Non-pigmented ciliary epithelial cell (primary cell): ENCODE results near the gene TOMM34.

ENCODE experiments used
- DNase-seq: peaks from one replicate; pipeline ENCODE4 v3.0.0-alpha.2; 2010; ENCODE audit warnings: low read depth

Gene TOMM34

DNA sequence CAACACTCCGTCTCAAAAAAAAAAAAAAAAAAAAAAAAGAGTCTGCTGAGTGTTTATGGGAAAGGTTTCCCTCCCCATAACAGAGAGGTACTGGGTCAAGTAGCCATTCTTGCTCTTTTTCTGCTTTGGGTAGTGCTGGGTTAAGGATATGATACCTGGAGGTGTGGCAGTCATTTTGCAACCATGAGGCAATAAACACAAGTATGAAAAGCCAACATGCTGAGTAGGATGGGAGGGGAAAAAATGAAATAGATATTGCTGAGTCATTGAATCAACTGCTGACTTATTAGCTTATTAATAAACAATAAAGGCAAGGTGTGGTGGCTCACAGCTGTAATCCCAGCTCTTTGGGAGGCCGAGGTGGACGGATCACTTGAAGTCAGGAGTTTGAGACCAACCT is 2.3 kb upstream of the TOMM34 start:
- DNase-seq, result no peak

DNA sequence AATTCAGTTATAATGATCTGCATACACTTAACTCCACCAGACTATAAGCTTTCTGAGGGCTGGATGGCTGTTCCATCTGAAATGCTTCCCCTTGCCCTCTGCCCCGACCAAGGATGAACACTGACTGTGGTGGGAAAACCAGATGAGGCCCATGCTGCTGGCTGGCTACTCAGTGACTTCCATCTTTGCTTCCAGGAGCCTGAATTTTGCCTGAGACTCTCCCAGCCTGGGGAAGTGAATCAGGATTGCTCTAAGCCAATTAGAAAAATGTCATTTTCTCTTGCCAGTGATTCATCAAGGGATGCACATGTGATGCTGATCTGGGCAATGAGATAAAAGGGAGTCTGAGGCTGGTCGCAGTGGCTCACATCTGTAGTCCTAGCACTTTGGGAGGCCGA is 1.7 kb upstream of the TOMM34 start:
- no peak for DNase-seq

DNA sequence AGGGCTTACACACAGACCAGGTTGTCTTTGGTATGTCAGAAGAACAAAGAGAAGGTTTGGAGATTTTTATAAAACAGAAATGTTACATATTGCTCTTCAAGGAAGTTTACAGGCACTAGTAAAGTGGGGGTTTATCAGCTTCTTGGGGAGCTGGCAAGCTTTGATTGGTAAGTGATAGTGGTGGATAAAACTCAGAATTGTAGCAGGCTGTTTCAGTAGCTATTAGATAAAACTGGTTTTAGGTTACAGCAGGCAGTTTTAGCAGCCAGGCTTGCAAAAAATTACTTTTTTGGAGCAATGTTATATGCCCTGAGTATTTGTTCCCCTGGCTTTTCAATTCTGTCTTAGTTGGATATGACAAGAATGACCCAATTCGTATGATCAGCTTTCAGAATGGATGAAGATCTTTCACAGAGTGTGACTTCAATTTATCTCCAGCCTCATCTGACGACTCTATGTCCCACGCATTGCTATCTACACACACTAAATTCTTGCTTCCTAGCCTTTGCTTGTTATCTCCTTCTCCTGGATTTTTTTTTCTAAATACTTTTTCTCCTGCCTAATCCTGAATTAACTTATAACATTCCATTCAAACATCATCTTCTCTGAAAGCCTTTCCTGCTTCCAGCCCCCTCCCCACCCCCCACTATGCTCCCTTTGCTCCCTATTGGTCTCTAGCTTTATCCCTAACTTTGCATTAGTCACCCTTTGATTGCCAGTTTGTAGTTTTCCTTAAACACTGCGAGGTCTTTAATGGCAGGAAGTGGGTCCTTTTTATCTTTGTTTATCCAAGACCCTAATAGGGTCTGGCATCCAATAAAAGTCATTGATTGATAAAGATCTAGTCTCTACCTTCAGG is 1.0 kb upstream of the TOMM34 start:
- no peak for DNase-seq

DNA sequence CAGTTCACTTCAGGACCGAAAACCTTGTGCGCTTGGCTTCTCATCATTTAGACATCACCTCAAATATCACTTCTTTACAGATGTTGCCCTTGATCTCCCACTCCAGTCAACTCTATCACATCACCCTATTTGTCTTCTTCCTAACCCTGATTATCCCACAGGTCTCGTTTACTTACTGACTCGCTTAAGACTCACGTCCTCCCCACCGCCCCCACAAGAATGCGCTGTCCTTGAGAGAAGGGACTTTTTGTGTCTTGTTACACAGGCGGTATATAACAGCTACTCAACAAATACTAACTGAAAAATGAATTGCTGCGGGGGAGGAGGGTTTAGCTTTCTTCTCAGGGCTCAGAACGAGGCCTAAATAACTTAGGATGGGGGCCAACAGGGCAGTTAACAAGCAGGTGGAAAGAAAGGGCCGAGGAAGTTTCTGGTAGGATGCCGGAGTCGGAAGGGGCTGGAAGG is 527 bp downstream of the TOMM34 start:
- DNase-seq, result no peak

DNA sequence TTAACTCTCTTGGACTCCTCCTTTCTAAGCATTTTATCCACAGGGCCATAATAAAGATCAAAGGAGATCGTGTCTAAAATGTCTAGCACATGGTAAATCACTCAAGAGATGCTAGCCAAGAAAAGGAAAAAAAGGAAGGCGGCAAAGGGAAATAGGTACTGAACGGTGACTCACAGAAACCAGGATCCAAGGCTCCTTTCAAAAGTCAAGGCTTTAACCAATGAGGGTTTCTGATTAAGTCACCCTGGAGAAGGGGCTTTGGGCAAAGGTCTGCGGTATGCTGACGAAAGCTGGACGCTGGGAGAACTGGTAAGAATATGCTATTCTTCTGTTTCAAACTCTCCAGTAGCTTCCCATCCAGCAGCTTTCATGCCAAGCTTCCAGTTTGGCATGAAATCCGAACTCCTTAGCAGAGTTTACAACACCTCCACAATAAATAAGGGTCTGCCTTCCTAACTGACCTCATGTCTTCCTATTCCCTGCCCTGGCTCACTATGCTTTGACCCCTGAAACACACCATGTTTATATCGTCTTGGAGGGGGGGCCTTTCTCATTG is 1.0 kb downstream of the TOMM34 start:
- DNase-seq, result no peak

DNA sequence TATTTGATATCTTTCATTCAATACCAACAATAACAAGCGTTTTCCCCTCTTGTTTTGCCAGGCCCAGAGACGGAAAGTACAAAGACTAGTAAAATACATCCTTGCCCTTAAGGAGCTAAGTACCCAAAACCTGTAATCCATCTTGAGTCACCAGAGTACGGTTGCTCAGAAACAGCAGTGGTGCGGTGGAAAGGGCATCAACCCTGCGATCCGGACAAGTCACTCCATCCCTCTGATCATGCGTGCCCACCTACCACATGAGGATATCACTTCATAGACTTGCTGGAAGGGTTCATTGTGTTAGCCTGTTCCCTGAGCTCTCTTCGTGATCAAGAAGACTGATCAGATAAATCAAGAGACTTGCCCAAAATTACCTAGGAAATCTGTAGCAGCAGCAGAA is 1.9 kb downstream of the TOMM34 start:
- DNase-seq, result no peak

DNA sequence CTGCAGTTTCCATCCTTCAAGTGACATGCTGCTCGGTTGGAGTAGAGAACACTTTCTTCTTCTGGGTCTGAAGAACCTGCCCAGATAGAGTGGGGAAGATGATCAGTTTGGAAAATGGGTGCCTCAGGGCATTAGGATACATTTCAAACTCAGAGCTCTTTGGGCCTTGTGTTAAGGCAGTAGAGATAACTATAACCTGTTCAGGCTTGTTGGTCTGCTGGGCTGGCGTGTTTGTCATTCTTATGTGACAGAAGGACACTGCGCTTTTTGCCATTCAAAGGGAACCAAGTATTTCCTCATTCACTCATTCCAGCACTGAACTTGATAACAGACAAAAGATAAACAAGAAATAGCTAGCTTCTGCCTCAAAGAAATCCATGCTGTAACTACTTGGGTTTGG is 3.8 kb downstream of the TOMM34 start:
- no peak for DNase-seq

DNA sequence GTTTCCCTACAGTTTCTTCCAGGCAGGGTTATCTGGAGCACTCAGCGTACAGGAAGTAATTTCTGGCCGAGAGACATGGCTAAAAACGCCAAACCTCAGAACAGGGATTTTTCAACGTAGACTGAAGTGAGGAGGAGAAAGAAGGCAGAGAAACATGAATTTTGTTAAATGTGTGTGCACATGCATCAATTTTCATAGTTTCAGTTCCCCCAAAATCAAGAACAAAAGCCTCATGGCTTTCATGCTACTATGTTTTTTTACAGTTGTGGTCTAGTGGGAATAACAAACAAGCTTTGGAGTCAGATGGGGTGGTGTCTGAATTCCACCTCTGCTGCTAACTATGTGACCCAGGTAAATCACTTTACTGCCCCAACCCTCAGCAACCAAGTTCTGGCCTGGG is 4.9 kb downstream of the TOMM34 start:
- no peak for DNase-seq

DNA sequence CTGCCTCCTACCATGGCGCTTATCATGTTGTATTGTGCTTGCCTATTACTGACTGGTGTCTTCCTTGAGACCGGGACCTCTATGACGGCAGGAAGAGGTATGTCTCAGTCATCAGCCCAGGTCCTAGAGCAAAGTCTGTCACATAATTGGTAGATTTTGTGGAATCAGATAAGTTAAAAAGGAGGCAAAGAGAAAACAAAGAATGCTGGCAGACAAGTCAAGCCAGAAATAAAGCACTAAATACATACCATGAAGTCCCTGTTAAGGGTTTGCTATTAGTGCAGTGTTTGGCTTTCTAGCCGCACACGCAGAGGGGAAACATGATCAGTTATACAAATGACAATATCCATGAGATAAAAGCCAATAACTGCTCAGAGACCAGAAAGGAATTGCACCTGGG is 6.0 kb downstream of the TOMM34 start:
- DNase-seq, result no peak

DNA sequence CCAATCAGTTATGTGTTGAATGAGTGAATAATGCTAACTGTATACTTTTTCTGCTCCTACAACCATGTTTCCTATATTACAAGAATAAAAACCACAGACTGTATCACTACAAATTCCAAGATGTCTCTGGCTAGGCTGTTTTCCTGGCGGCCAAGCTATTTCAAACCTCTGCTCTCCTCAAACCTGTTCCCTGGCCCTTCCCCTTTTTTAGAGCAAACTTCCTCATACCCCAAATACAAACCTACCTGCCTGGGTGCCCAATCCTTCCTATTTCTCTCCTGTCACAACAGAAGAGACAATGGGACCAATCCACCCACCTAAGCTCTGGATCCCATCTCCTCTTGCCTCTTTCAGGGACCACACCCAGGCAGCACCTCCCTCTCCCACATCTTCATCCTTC is 7.5 kb downstream of the TOMM34 start:
- no peak for DNase-seq

DNA sequence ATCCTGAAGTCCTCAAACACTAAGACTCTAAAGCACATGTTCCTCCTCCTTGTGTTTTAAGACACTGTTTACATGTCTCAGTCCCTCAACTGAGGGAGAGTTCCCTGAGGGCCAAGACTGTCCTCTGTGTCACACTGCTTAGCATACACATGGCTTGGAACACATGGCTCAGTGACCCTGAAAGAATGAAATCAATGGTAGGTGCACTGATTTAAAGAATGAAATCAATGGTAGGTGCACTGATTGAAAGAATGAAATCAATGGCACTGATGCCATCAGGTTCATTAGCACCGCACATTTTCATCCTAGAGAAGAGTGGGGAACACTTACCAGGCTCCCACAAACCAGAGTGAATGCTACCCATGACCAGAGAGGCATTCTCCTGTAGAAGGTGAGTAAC is 9.8 kb downstream of the TOMM34 start:
- no peak for DNase-seq

DNA sequence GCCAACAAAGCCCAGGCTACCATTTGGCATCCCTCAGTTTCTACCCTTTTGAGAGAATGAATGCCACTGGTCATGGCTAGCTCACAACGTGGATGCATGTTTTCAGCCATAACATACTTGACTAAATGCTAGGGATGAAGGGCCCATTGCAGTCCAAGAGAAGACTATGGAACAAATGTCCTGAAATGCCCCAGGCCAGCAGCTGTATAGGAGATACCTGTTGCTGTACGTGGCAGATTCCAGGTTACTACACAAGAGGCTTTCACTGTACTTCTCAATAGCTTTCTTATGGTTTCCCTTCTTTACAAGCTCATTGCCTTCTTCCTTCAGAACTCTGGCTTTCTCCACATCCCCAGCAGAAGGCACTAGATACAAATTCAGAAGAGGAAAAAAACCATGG is 11.7 kb downstream of the TOMM34 start:
- no peak for DNase-seq

DNA sequence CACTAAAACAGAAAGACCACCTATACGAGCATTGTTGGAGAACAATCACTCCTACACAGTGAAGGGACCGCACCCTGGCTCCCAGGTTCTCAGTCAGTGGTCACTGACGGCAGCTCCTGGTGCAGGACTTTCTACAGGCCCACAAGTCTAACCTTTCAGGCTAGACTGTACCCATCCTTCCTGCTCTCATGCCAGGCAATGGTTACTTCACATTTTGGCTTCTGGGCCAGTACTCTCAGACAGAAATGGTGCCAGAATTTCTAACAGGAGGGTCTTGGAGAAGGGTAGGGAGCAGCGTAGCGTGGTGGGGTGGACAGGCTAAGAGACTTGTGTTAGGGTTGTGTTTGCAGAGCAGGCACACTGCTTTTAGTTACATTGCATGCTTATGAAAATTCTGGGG is 12.1 kb downstream of the TOMM34 start:
- no peak for DNase-seq

DNA sequence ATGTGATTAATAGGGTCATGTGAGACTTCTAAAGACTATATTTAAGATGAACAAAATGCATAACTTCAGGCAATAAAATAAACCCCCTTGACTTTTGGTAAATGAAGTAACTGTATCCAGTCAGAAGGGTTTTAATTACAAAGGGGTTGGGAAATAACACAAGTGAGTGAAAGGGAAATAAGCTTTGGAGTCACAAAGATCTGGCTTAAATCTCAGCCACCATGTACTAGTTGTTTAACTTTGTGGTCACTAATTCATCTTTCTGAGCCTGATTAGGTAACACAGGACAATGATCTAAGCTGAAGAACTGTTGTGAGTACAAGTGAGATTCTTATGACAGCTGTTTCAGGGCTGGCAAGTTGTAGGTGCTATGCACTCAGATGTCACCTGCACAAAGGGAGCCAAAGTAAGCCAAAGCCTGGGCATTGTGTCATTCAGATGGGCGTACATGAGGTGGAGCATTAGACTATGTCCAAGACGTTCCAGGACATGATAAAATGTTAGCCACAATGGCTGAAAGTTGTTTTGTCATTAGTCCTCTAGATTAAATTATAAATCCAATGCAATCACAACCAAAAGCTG is 13.8 kb downstream of the TOMM34 start:
- no peak for DNase-seq

DNA sequence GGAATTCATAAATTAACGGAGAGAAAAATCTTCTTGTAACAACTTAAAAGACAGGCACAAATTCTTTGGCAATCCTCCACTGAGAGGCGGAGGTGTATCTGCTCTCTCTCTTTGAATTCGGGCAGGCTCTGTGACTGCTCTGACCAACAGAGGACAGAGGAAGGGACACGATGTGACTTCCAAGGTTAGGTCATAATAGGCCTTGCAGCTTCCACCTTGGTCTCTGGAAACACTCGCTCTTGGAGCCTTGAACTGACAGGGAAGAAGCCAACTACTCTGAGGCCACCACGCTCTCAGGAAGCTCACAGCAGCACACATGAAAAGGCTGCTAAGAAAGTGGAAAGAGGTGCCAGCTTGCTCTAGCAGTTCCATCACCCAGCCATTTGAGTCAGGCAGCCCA is 14.9 kb downstream of the TOMM34 start:
- no peak for DNase-seq

DNA sequence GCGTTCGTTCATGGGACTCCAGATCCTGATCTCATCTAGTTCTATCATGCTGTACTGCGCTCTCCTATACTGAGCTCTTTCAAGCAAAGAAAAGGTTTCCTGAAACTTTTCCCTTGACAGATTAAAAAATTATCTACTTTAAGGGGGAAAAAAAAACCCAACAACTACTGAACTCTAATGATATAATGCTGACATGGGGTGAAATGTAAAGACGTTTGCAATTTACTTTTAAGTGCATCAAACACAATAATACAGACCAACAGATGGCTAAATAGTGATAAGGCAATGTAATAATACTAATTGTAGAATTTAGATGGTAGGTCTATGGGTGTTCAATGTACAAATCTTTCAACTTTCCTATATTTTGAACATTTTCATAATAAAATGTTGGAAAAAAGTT is 16.4 kb downstream of the TOMM34 start:
- no peak for DNase-seq

DNA sequence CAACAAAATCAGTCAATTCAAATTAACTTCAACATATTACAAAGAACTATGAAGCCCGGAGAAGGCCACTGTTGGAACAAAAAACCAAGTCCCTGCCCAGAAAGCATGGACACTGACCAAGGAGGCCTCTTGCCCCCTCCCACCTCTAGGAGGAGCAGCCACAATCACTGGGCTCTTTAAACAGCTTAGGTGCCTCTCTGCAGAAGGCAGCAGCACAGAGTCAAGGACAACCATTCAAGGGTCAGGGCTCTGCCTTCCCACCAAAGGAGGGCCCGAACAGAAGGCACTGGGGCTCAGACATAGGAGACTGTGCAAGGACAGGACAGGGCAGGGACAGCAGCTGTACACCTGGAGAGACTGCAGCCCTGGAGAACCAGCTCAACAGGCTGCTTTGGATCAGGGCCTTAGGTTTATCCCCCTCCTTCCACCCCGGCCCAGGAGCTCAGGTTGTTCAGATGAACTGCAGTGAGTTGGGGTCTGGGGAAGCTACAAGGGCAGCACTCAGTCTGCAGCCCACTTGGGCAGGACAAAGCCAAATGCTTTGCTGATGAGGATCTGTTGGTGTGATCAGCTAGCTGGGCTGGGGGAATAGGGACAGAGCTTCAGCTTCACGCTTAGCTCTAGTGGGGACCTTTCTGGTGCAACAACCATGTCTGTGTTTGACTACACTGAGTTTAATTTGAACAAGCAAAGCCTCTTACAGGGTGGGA is 17.8 kb downstream of the TOMM34 start:
- no peak for DNase-seq

DNA sequence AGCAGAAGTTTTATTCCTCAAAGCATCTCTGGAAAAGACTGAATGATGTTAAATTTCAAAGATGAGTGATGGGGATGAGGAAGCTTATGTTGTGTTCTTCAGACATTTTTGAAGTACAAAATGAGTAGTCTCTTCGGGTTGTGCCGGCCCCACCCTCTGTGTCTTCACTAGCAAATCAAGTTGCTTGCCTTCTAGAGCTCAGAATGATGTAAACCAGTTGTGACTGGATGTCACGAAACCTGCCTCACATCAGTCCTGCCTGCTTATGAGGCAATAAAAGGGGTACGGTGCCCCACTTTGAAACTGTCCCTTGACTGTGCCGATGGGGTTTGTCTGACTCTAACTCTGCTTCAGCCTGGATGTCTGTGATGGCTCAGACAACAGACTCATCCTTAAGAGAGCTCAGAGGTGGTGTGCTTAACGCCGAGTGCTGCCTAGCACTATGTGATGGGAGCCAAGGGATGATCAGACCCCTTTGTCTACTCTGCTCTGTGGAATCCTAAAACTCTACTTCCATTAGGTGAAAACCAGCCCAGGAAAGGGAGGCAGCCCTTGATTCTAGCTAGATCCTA is 19.0 kb downstream of the TOMM34 start:
- no peak for DNase-seq

DNA sequence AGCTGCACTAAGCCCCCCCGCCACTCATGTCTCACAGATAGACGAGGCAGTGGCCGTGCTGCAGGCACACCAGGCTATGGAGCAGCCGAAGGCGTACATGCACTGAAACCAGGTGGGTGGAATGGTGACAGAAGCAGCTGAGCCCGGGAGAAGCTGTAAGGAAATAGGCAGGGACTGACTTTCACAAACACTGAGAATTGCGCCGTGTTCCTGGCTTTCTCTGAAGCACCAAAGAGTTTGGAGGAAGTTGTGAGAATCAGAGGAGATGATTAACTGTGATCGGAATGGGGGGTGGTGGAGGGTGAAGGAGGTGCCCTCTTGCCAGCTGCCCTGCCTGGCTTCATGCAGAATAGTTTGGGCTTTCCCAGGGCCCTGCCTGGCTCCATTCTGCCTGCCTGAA is 21.6 kb downstream of the TOMM34 start:
- no peak for DNase-seq

DNA sequence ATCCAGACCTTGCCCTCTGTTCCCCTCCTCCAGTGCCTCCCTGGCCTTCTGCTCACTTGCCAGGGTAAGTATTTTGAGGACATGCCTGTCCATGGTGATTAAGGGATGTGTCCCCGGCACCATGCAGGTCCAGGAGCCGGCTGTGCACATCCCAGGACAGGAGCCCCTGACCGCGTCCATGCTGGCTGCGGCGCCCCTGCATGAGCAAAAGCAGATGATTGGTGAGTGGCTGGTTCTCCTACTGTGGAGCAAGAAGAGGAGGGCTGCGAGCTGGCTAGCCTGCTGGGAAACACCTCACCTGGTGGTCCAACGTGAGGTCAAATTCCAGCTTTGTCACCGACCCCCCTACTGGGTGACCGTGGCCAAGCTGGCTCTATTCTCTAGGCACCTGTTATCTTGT is 23.7 kb downstream of the TOMM34 start:
- no peak for DNase-seq

DNA sequence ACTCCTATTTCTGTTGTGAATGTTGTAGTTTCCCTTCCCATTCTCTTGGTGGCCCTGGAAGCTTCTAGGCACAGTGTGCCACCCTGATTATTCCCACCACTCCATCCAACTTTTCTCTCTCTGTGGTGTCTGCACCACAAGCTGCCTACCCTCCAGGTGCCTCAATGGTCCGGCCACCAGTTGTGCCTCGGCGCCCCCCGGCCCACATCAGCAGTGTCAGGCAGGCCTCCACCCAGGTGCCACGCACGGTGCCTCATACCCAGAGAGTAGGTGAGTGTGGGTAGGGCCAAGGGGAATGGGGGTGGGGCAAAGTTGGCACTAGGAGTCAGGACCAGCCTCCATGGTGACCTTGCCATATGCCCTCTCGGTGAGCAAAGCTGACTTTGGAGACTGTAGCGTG is 27.3 kb downstream of the TOMM34 start:
- DNase-seq, result no peak

DNA sequence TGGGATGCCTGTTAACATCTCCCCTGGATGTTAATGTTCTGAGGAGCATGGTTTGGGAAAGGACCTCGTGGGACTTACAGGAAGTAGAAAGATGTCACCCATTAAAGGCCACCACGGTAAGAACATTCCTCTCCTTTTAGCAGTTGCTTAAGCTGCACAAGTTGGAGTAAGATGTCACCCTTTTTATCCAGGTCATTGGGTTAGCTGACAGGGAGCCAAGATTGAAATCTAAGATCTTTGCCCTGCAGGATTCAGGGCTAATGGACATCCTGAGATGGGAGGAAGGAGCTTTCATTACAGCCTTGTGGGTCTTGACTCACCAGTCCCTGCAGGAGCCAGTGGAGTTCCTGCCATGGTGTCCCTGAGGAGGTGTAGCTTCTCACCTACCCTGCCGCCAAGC is 28.3 kb downstream of the TOMM34 start:
- DNase-seq, result no peak
